ENCODE measurements around the gene VMO1. TPM values are rescaled to one million over a fixed set of nuclear protein-coding genes. Genes with fewer than 3 reads are reported as not detected.

VMO1 gene
- polyA plus RNA-seq, 3 donors: 0.54 to 2.1 (median 0.79) TPM

GRCh38 chr17:4764595-4764994 is 21.6 kb downstream of the VMO1 start:
- H3K9ac ChIP-seq (ENCODE audit: insufficient read depth, low read length, poor library complexity, severe bottlenecking): peak overlapping the region; percentile 37

DNA sequence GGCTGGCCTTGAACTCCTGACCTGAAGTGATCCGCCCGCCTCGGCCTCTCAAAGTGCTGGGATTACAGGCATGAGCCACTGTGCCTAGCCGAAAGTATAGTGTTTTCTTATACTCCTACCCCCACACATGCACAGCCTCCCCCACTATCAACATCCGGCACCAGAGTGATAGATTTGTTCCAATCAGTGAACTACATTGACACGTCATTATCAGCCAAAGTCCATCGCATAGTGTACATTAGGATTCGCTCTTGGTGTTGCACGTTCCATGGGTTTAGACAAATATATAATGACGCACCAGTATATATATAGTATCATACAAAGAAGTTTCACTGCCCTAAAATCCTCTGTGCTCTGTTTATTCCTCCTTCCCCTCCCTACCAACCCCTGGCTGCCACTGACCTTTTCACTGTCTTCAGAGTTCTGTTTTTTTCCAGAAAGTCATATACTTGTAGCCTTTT is 26.4 kb downstream of the VMO1 start:
- H3K36me3 Mint-ChIP-seq: peaks cover 0 to 1% of the 10 kb centered on the region in 2 donors
- H3K36me3 ChIP-seq (replicated peaks in 1 of 2; ENCODE audit: control insufficient read depth in 1 of 2, insufficient read depth in 2 of 2, low read length in 2 of 2): no peaks in the 10 kb centered on the region

More at GRCh38 chr17:4764595-4764994, 21.6 kb downstream of the VMO1 start:
- no peak overlapping the region for H2AFZ ChIP-seq (ENCODE audit: insufficient read depth, low read depth, low read length, poor library complexity, severe bottlenecking)
- TF ChIP-seq, protein P1, sequence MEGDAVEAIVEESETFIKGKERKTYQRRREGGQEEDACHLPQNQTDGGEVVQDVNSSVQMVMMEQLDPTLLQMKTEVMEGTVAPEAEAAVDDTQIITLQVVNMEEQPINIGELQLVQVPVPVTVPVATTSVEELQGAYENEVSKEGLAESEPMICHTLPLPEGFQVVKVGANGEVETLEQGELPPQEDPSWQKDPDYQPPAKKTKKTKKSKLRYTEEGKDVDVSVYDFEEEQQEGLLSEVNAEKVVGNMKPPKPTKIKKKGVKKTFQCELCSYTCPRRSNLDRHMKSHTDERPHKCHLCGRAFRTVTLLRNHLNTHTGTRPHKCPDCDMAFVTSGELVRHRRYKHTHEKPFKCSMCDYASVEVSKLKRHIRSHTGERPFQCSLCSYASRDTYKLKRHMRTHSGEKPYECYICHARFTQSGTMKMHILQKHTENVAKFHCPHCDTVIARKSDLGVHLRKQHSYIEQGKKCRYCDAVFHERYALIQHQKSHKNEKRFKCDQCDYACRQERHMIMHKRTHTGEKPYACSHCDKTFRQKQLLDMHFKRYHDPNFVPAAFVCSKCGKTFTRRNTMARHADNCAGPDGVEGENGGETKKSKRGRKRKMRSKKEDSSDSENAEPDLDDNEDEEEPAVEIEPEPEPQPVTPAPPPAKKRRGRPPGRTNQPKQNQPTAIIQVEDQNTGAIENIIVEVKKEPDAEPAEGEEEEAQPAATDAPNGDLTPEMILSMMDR (IDR thresholded peaks at IDR 0.05): peak; percentile 26
- H3K4me1 ChIP-seq (ENCODE audit: control insufficient read depth in 1 of 2, insufficient read depth in 2 of 2, low read length in 2 of 2): peaks cover 57 to 72% of the 10 kb centered on the region in 2 donors
- H3K4me3 ChIP-seq (replicated peaks in 1 of 3; ENCODE audit: low read depth in 2 of 3, low read length in 3 of 3): peak overlapping the region in 1 of 3 experiments; percentile 18
- peaks cover 0 to 4% (median 0%) of the 10 kb centered on the region in 7 donors for H3K9me3 Mint-ChIP-seq
- H3K36me3 ChIP-seq (replicated peaks in 1 of 2; ENCODE audit: control insufficient read depth in 1 of 2, insufficient read depth in 2 of 2, low read length in 2 of 2): no peaks in the 10 kb centered on the region
- intact Hi-C loops (cut with micrococcal nuclease): no loop called here
- H3K27ac ChIP-seq (ENCODE audit: low read depth in 1 of 2, low read length in 2 of 2): peak overlapping the region; percentile 57 to 98
- peak overlapping the region; percentile 8 for H3K4me2 ChIP-seq (replicated peaks; ENCODE audit: extremely low read depth, low read length, poor library complexity, severe bottlenecking)
- no peaks in the 10 kb centered on the region for H3K27me3 ChIP-seq (ENCODE audit: control insufficient read depth in 2 of 2, insufficient read depth in 2 of 2, low read length in 2 of 2)
- peak overlapping the region; percentile 94 to 99 (median 98) for H3K27ac Mint-ChIP-seq
- H3K9me3 ChIP-seq (replicated peaks in 1 of 2; ENCODE audit: control insufficient read depth in 1 of 2, insufficient read depth in 1 of 2, low read length in 2 of 2): no peaks in the 10 kb centered on the region
- no peak overlapping the region for H3K4me3 Mint-ChIP-seq
- WGBS (ENCODE audit: insufficient coverage): no CpG with 5 or more reads among the region's 3 CpGs
- no peaks in the 10 kb centered on the region for H3K79me2 ChIP-seq (ENCODE audit: insufficient read depth, low read length)
- peaks cover 1 to 4% of the 10 kb centered on the region in 2 donors for H3K36me3 Mint-ChIP-seq
- peaks cover 0 to 8% (median 2%) of the 10 kb centered on the region in 3 donors for H3K27me3 Mint-ChIP-seq (ENCODE audit: low read depth in 3 of 3)
- peak; percentile 71 to 89 (median 87) for DNase-seq
- peaks cover 51% of the 10 kb centered on the region for H3K4me1 Mint-ChIP-seq
- H4K20me1 ChIP-seq (ENCODE audit: insufficient read depth, low read length): no peaks in the 10 kb centered on the region

More for the DNA sequence above, 26.4 kb downstream of the VMO1 start:
- Histone ChIP-seq H3K9me3 (replicated peaks in 1 of 2; ENCODE audit: control insufficient read depth in 1 of 2, insufficient read depth in 1 of 2, low read length in 2 of 2) (no peaks in the 10 kb centered on the region), H3K27me3 (ENCODE audit: control insufficient read depth in 2 of 2, insufficient read depth in 2 of 2, low read length in 2 of 2) (peaks cover 0 to 2% of the 10 kb centered on the region in 2 donors), H3K4me3 (replicated peaks in 1 of 3; ENCODE audit: low read depth in 2 of 3, low read length in 3 of 3) (no peak overlapping the region), H3K9ac (ENCODE audit: insufficient read depth, low read length, poor library complexity, severe bottlenecking) (no peak overlapping the region), H4K20me1 (ENCODE audit: insufficient read depth, low read length) (no peaks in the 10 kb centered on the region), H2AFZ (ENCODE audit: insufficient read depth, low read depth, low read length, poor library complexity, severe bottlenecking) (no peak overlapping the region), H3K4me2 (replicated peaks; ENCODE audit: extremely low read depth, low read length, poor library complexity, severe bottlenecking) (no peak overlapping the region), H3K4me1 (ENCODE audit: control insufficient read depth in 1 of 2, insufficient read depth in 2 of 2, low read length in 2 of 2) (peaks cover 19 to 29% of the 10 kb centered on the region in 2 donors), H3K27ac (ENCODE audit: low read depth in 1 of 2, low read length in 2 of 2) (peak overlapping the region; percentile 26), H3K79me2 (ENCODE audit: insufficient read depth, low read length) (no peaks in the 10 kb centered on the region)
- TF ChIP-seq, protein P1 (IDR thresholded peaks at IDR 0.05): no peak
- intact Hi-C loops (cut with micrococcal nuclease): no loop called here
- Mint-ChIP-seq H3K4me1 (peaks cover 18% of the 10 kb centered on the region), H3K4me3 (no peak overlapping the region), H3K27ac (peak overlapping the region; percentile 87 to 94 (median 90)), H3K9me3 (no peaks in the 10 kb centered on the region), H3K27me3 (ENCODE audit: low read depth in 3 of 3) (peaks cover 8 to 17% (median 14%) of the 10 kb centered on the region in 3 donors)
- WGBS (ENCODE audit: insufficient coverage): 92% methylated on average over 2 of the region's 10 CpGs
- peak; percentile 53 to 62 (median 59) for DNase-seq
